Parathyroid adenoma (tissue), 2 donors: ENCODE measurements around the gene NKIRAS2.

ENCODE experiments used
- H2AFZ ChIP-seq: fragments of 300-600 bp; sonication (generic); one replicate; pipeline ENCODE4 v1.7.0; 2017; ENCODE audit warnings: antibody characterized with exemption, mild to moderate bottlenecking
- H3K27ac ChIP-seq: fragments of 300-600 bp; sonication (generic); one replicate; pipeline ENCODE4 v1.7.0; 2017
- H3K27me3 ChIP-seq: fragments of 300-600 bp; sonication (generic); one replicate; pipeline ENCODE4 v1.7.0; 2017; ENCODE audit warnings: low read length; ENCODE audit not compliant: control insufficient read depth, insufficient read depth
- H3K36me3 ChIP-seq: fragments of 300-600 bp; sonication (generic); one replicate; pipeline ENCODE4 v1.7.0; 2017; ENCODE audit warnings: low read length; ENCODE audit not compliant: control insufficient read depth, insufficient read depth
- H3K4me1 ChIP-seq: fragments of 300-600 bp; sonication (generic); one replicate; pipeline ENCODE4 v1.7.0; 2017; ENCODE audit warnings: control low read depth
- H3K4me2 ChIP-seq: fragments of 300-600 bp; sonication (generic); one replicate; pipeline ENCODE4 v1.7.0; 2017; ENCODE audit warnings: low read length
- H3K4me3 ChIP-seq: fragments of 300-600 bp; sonication (generic); one replicate; pipeline ENCODE4 v1.7.0; 2017; ENCODE audit warnings: low read depth, low read length
- H3K79me2 ChIP-seq: fragments of 300-600 bp; sonication (generic); one replicate; pipeline ENCODE4 v1.7.0; 2017; ENCODE audit warnings: control low read depth
- H3K9ac ChIP-seq: fragments of 300-600 bp; sonication (generic); one replicate; pipeline ENCODE4 v1.7.0; 2017; ENCODE audit warnings: mild to moderate bottlenecking
- H3K9me3 ChIP-seq: fragments of 300-600 bp; sonication (generic); one replicate; pipeline ENCODE4 v1.7.0; 2017; ENCODE audit warnings: low read length; ENCODE audit not compliant: control insufficient read depth
- CTCF ChIP-seq: fragments of 300-600 bp; sonication (generic); IDR thresholded peaks from one replicate; pipeline ENCODE4 v1.7.0; 2017; ENCODE audit warnings: antibody characterized with exemption, mild to moderate bottlenecking
- donor health status: primary hyperparathyroidism.

The NKIRAS2 gene

GRCh38 chr17:42019509-42020404 is at the start of gene NKIRAS2:
NKIRAS2 (plus strand) TSS chr17:42020090; CDS start chr17:42021578, 1,488 bp downstream.
- peak within 1 kb of the TSS; percentile 82 for H3K9ac ChIP-seq
- peak within 1 kb of the TSS; percentile 72 for H2AFZ ChIP-seq
- H3K27me3 ChIP-seq: no peaks in the 10 kb centered on the region
- H3K79me2 ChIP-seq: peaks cover 34% of the 10 kb centered on the region
- peak within 1 kb of the TSS; percentile 76 for H3K4me3 ChIP-seq
- peaks cover 15% of the 10 kb centered on the region for H3K4me1 ChIP-seq
- no peaks in the 10 kb centered on the region for H3K36me3 ChIP-seq
- H3K4me2 ChIP-seq: peak within 1 kb of the TSS; percentile 77
- H3K9me3 ChIP-seq: no peaks in the 10 kb centered on the region
- TF ChIP-seq CTCF: peak; percentile 98
- peak within 1 kb of the TSS; percentile 73 for H3K27ac ChIP-seq

DNA sequence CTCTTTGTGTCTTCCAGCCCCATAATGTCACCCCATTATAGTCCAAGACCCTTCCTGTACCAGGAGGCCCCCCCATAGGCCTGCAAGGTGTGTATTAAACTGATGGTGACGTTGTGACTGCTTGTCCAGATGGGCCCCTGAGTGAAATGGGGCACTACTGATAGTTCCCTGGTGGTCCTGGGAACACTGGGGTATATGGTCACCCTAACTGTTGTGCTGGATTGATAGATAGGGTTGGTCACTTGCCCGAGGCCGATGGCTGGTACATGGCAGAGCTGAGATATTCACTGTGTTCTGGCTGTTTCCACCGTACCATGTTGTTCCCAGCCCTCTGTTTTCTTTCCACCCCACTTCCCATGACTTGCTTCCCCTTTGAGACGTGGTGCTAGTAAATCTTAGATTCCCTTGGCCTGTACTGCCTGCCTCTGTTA is 49.0 kb upstream of the NKIRAS2 start:
- no peaks in the 10 kb centered on the region for H3K9me3 ChIP-seq
- H3K27ac ChIP-seq: no peak overlapping the region
- no peaks in the 10 kb centered on the region for H3K27me3 ChIP-seq
- no peak overlapping the region for H3K4me2 ChIP-seq
- no peaks in the 10 kb centered on the region for H3K79me2 ChIP-seq
- no peak for TF ChIP-seq CTCF
- peaks cover 2% of the 10 kb centered on the region for H3K4me1 ChIP-seq
- H3K9ac ChIP-seq: no peak overlapping the region
- no peak overlapping the region for H3K4me3 ChIP-seq
- no peak overlapping the region for H2AFZ ChIP-seq
- H3K36me3 ChIP-seq: no peaks in the 10 kb centered on the region

DNA sequence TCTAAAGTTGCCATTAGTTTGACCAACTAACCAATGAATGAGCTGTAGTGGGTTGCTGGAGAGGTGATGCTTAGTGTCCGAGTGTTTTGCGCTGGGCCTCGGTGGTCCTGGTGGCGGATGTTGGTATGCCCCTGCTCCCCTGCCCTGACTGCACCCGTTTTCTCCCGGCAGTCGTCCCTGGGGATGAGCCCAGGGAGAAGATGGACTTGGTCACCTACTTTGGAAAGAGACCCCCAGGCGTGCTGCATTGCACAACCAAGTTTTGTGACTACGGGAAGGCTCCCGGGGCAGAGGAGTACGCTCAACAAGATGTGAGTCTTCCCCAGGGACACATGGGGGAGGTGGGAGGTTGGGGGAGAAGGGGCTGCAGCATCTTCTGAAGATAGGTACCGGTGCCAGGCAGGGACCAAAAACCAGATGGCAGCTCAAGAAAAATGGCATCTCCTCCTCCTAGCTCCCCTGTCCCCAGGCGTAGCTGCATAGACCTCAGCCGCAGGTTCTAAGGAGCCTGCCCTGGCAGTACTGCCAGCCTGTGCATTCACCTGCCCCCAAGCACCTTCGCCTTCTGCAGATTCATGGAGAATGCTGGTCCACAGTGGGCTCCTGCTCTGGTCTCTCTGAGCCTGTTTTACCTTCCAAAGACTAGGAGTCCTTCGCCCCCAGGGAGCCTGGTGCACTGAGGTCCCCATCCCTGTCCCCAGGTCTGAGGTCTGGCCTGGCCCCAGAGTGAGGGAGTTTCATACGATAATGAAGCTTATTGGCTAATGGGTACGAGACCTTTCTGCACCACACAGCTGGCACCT is 48.0 kb upstream of the NKIRAS2 start:
- H3K36me3 ChIP-seq: no peaks in the 10 kb centered on the region
- H3K79me2 ChIP-seq: no peaks in the 10 kb centered on the region
- H3K9me3 ChIP-seq: no peaks in the 10 kb centered on the region
- H2AFZ ChIP-seq: no peak overlapping the region
- no peak overlapping the region for H3K9ac ChIP-seq
- H3K4me3 ChIP-seq: no peak overlapping the region
- no peaks in the 10 kb centered on the region for H3K27me3 ChIP-seq
- H3K4me1 ChIP-seq: peaks cover 2% of the 10 kb centered on the region
- no peak for TF ChIP-seq CTCF
- H3K27ac ChIP-seq: no peak overlapping the region
- H3K4me2 ChIP-seq: no peak overlapping the region

DNA sequence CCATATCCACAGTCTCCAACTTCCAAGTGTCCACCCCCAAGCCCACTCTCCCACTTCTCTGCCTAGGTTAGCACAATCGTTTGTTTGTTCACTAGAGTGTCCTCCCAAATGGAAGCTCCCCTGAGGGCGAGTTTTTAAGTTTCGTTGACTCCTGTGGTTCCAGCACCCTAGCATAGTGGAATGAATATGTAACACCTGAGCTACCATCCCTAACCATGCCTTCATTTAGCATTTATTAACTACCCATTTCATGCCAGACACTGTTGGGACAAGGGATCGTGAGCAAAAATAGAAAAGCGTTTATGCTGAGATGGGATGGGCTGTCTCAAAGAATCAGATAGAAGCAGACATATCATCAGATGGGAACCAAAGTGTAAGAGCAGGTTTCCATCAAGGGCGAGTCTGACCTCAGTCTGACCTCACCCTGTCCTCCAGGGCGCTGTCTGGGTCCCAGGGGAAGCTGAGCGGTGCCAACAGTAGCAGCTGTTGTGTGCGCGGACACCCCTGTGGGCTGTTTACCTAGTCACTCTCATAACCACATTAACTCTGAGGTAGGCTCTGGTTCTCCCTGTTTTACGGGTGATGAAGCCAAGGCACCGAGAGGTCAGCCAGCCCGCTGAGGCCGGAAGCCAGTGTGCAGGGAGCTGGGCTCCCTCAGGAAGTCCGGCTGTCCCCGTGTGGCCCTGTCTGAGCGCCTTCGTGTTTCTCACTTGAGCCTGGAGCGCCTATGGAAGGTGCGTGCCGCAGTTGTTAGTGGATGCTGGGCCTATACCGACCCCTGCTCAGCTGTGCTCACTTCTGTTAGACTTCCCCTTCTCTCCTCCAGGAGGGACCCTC is 47.1 kb upstream of the NKIRAS2 start:
- H3K36me3 ChIP-seq: no peaks in the 10 kb centered on the region
- no peak overlapping the region for H3K4me3 ChIP-seq
- no peak overlapping the region for H3K9ac ChIP-seq
- no peak overlapping the region for H3K27ac ChIP-seq
- H3K4me1 ChIP-seq: peaks cover 2% of the 10 kb centered on the region
- H3K4me2 ChIP-seq: no peak overlapping the region
- no peaks in the 10 kb centered on the region for H3K79me2 ChIP-seq
- no peaks in the 10 kb centered on the region for H3K27me3 ChIP-seq
- H3K9me3 ChIP-seq: no peaks in the 10 kb centered on the region
- H2AFZ ChIP-seq: no peak overlapping the region
- TF ChIP-seq CTCF: no peak
